ENCODE measurements around the gene ELF2.
A peak's percentile ranks its signal among the peaks of the same experiment; 100 is the strongest.
"Not testable (repeated sequence)": the region's sequence is repeated elsewhere in the genome, so short reads cannot be mapped to it uniquely, and the experiment has no call there.

ELF2 gene

DNA sequence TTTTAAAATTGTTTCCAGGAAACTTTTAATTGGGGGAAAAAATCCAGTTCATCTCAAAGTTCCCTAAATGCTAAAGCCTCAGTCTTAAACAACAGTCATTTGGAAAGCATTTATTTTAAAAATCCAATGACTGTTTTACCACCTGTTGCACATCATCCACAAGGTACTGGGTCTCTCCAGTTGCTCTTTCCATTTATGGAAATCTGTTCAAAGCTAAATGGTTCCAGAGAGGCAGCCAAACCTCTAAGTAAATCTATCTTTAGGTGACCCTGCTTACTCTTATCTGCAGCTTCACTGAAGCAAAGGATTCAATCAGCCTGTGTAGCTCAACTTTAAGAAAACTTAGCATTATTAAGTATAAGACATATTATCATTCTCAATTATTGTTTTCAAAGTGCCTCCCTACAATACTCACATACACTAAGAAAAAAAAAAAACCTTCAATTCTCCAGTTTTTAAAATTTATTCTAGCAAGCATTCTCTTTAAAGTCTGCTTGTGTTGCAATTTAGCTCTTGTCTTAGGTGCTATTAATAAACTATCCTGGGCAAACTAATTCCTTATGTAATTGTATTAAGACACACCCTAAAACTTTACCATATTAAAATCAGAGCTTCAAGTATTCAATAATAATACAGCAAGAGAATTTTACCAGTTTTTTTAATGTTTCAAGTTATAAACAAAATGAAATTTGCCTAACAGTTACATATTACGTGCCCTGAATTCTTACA is 100.8 kb downstream of the ELF2 start:
- DNase-seq, result no peak

DNA sequence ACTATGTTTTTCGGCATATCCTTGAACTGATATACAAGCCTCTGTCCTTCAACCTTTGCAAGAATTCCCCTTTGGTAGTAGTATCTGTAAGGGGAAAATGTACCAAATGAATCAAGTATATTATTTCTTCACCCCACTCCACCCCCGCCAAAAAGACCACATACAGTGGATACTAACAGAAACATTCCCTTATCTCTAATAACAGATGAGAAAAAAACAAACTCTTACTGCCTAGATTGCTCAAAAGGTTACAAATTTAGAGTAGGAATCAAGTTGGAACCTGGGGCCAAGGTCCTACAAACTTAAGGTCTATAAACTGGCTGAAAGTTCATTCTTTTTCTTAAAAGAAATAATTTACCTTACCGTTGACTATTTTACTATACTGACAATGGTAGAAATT is 116.4 kb downstream of the ELF2 start:
- no peak for DNase-seq

DNA sequence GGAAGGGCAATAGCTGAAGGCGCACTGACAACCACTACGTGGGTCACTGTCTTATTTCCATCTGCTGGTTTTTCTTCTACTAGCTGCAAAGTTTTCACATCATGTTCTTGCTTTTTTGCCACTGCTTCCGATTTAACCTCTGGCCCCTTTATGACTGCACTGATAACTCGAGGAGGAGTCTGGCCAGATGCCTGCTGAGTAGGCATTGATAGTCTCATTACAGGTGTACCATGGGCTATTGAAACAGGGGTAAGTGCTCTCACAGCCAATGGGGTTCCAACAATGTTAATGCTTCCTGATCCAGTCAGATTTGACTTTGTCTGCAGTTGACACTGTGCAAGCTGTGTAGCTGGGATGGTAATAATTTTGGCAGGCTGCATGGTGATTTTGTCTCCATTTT is 118.0 kb downstream of the ELF2 start:
- DNase-seq, result not testable (repeated sequence)

DNA sequence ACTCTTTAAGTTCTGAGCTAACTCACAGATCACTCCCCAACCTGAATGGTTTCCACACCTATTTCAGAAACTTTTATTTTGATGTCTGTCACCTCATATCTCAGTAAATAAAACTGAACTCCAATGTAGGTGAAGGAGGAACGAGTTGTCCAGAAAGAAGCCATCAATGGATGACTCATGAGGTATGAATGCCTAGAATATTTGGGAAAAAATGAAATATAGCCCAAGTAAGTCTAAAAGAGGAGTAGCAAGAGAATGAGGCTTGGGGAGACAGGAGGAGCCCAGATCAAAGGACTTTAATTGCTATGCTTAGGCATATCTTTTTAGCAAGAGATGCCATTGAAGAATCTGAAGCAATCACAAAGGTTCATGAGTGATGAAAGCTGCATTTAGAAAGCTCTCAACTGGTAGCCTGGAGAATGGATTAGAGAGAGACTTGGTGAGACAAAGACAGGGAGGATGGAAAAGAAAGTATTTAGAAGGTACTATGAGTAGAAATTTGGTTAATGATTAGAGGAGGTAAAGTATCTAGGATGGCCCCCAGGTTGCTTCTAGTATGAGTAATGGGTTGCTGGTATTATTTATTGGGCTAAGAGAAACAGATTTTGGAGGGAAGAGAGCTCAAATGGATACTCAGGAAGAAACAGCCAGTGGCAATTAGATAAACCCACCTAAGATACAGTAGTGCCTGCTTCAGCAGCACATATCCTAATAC is 122.1 kb downstream of the ELF2 start:
- no peak for DNase-seq

DNA sequence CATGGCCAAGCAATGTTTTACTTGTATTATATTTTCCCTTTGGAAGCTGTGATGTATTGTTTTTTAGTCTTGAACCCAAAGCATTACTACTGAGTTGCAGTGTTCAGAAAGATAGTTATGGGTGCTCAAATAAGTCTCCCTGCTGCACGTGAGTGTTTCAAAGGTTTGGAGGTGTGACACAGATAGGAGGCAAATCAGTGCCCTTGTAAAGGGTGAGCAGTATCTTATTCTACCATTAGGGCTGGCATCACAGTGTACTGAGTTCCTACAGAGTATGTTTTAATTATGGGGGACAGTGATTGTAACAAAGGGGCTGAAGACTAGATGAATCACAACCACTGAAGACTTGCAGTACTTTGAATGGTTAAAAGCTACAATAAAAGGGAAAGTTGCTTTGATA is 123.1 kb downstream of the ELF2 start:
- DNase-seq, result no peak

DNA sequence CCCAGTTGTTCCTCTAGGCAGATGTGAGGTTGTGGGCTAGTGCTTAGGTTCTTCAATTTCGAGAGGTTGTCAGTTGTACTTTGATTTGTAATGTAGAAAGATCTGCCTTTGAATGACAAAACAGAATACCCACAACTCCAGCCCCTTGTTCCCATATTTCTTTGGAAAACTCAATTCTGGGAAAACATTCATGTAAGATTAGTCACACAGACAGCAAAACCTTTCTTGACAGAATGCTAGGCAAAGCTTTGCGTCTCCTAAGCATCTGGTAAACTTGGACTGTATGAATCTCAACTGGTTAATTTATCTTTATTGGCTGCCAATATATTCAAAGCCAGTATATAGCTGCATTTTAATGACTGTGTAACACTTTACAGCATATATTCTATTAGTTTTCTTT is 126.6 kb downstream of the ELF2 start:
- no peak for DNase-seq

DNA sequence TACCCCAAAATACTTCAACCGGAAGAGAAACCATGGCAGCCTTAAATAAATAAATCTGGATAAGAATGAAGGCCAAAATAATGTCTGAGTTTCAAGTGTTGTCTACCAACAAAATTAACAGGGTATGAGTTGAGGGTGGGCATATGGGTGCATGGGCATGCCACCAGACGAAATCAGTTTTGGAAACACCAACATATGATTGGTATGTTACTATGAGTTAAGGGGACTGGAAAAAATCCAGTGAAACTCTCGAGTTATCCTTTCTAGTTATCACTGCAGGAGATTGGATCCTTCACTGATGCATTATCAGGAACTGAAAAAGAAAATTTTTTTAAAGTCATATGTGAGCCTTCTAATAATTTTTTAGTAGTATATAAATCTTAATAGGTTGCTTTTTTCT is 129.0 kb downstream of the ELF2 start:
- no peak for DNase-seq

DNA sequence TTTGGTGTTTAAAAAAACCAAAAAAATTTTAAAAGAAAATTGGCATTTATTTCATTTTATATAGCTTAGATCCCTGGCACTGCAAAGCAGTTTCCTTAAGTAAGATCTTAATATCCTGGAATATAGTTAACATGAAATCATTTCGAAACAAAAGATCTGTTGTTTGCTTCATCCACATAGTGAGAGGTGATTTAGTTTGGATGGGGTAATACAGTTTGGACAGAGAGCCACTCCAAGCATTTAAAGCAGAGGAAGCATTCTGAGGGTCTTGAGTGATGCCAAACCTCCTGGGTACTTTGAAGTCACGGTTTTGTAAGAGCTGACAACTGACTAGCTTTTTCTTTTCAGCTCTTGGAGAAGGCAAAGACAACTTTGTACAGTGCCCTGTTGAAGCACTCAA is 132.7 kb downstream of the ELF2 start:
- DNase-seq, result no peak

DNA sequence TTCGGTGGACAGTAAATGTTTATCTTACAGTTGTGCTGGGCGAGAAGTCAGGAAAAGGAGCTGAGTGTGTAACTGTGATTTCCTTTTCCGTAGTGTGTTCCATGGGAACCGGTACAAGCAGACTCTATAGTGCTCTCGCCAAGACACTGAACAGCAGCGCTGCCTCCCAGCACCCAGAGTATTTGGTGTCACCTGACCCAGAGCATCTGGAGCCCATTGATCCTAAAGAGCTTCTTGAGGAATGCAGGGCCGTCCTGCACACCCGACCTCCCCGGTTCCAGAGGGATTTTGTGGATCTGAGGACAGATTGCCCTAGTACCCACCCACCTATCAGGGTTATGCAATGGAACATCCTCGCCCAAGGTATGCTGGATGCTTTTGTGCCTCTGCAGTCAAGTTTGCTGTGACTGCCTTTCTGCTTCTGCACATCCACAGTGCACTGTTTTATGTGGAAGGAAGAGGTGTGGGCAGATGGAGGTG is 134.0 kb downstream of the ELF2 start:
- no peak for DNase-seq

DNA sequence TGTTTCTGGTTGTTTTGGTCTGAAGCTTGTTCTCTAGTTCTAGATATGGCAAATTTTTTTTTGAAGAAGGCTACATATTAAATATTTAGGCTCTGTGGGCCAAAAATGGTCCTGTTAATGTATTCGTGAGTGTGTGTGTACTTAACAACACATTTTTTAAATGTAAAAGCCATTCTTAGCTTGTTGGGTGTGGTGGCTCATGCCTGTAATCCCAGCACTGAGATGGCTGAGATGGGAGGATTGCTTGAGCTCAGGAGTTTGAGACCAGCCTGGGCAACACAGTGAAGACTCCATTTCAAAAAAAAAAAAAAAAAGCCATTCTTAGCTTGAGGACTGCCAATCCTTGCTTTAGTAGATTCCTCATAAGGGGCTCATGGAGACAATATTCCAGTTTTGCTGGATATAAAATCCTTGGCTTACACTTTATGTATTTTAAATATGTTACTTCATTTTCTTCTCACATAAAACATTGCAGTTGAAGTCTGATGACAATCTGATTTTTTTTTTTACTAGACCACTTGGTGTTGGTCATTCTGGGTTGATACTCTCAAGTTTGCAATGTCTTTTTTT is 138.1 kb downstream of the ELF2 start:
- DNase-seq, result no peak

DNA sequence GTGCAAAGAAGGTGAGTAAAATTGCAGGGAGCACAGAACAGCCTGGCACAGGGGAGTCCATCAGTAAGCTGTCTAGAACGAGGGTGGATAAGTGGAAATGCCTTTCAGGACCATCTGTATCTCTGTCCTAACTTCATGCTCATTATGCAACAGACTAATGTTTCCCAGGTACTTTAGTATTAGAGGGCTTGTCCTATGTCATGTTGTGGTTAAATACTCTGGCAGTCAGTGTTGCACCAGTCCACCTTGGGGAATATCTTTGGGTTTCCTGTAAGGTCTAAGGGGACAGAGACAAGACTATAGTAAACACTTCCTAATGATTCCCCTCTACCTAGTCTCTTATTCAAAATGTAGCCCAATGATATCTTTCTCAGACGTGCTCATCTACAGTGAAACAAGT is 140.1 kb downstream of the ELF2 start:
- DNase-seq, result no peak

DNA sequence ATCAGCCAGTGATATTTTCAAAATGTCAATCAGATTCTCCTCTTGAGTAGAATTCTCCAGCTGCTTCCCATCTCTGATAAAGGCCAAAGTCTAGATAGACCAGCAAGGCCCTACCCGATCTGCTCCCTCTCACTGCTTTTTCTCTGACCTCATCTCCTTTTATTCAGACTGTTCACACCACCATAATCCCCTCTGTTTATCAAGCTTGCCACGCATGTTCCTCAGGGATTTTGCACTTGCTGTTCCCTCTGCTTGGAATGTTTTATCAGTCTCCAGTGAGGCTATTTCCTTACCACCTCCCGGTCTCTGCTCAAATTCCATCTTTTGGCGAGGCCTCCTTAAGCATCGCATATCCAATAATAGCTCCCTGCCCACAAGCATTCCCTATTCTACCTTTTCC is 141.4 kb downstream of the ELF2 start:
- no peak for DNase-seq

DNA sequence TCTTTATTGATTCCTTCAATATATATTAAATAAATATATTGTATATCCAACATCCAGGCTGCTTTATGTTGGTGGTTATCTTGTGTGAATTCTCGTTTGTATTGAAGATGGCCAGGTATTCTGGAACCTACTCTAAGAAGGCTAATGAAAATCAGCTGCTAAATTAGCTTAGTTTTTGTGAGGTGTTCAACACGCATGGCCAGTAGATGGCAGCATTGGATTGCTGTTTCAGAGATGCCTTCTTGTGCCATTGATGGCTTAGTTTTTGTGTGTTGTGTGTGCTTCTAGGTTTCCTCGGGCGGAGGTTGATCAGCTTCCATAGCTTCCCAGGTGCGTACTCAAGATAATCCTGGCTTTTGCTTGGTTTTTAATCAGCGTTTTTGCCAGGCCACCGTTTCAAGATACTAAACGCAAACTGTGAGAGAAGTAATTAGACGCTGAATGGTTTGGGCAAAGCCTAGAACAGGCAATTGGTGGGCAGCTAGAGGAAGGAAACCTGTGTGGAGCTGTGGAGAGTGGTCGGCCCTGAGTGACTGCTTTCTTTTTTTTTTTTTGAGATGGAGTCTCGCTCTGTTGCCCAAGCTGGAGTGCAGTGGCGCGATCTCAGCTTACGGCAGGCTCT is 146.3 kb downstream of the ELF2 start:
- DNase-seq, result peak; percentile 82

DNA sequence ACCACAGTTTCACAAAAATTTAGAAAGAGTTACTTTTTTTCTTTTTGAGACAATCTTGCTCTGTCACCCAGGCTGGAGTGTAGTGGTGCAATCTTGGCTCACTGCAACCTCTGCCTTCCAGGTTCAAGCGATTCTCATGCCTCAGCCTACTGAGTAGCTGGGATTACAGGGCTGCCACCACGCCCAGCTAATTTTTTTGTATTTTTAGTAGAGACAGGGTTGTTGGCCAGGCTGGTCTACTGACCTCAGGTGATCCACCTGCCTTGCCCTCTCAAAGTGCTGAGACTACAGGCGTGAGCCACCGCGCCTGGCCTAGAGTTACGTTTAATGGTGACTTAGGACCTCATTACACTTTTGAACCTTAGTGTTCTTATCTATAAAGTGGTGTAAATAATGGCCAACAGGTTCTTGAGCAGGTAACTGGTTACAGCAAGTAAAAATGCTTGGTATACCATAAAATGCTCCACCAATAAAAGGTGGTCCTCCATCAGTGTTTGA is 147.1 kb downstream of the ELF2 start:
- not testable (repeated sequence) for DNase-seq

DNA sequence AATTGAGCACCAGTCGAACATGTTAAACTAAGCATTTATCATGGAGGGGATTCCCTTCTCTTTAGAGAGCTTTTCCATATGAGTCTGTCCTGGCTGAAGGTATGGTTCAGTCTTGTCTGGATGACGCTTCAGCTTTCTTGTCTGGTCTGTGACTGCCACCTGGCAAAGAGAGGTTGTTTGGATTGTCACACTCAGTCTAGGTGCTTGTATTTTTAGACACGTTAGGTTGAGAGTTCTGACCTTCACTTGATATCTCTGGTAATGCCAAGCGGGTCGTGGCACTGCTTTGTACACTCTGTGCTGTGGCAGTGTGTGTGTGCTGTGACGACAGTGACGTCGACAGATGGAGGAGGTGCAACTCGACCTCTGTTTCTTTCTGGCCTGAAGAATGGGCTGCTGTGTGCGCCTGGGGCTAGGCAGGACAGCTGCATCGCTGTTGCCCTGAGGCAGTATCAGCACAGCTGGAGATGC is 148.8 kb downstream of the ELF2 start:
- no peak for DNase-seq

DNA sequence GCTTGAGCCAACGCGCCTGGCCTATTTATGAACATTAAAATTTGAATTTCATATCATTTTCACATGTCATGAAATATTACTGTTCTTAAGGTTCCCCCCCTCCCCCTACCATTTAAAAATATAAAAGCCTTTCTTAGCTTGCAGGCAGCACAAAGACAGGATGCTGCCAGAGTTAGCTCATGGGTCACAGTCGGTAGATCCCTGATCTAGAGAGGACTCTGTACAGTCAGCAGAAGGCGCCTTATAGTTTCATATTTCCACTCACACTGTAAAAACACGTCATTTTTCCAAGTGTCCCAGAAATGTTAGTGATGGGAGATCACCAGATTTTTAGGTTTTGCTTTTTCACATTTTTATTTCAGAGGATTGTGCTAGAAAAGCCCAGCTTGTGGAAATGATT is 149.2 kb downstream of the ELF2 start:
- no peak for DNase-seq

DNA sequence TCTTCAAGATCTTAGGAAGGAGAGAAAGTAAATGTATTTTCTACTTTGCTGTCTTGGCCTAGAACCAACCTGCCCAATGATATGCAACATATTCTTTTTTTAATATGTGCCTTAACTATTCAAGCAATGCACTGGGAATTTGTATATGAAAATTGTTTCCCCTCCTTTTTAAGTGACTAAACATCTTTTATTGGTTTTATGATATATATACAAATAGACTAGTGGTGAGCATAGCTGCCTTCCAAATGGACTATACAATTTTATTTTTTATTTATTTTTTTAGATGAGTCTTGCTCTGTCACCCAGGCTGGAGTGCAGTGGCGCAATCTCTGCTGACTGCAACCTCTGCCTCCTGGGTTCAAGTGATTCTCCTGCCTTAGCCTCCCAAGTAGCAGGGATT is 151.2 kb downstream of the ELF2 start:
- DNase-seq, result no peak

DNA sequence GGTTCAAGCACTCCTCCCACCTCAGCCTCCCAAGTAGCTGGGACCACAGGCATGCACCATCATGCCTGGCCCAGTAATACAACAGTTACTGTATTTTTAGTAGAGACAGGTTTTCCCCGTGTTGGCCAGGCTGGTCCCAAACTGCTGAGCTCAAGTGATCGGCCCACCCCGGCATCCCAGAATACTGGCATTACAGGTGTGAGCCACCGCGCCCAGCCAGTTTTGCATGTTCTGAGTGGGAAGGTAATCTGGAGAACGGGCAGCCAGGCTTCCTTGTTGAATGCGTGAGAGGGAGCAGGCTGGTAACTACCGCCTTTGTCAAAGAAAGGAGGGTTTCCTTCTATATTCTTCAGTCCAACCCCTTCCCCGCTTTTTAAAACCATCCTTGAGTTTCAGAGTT is 152.3 kb downstream of the ELF2 start:
- DNase-seq, result no peak

DNA sequence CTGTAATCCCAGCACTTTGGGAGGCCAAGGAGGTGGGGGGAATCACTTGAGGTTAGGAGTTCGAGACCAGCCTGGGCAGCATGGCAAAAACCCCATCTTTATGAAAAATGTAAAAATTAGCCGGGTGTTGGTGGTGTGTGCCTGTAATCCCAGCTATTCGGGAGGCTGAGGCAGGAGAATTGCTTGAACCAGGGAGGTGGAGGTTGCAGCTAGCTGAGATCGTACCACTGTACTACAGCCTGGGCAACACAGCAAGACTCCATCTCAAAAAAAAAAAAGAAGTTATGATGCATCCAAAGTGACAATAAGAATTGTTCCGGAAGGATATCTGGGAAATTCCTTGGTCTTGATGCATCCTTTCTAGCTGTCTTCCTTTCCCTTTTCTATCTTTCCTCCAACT is 154.2 kb downstream of the ELF2 start:
- no peak for DNase-seq

DNA sequence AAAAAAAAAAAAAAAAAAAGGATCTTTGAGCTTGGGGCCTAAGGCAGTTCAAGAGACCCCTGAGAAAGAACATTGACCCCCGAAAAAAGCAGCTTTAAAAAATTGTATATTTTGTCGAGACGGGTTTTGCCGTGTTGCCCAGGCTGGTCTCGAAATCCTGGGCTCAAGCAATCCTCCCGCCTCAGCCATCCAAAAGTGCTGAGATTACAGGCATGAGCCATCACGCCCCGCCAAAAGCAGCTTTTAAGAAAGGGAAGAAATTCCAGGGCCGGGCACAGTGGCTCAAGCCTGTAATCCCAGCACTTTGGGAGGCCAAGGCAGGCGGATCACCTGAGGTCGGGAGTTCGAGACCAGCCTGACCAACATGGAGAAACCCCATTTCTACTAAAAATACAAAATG is 155.9 kb downstream of the ELF2 start:
- not testable (repeated sequence) for DNase-seq

DNA sequence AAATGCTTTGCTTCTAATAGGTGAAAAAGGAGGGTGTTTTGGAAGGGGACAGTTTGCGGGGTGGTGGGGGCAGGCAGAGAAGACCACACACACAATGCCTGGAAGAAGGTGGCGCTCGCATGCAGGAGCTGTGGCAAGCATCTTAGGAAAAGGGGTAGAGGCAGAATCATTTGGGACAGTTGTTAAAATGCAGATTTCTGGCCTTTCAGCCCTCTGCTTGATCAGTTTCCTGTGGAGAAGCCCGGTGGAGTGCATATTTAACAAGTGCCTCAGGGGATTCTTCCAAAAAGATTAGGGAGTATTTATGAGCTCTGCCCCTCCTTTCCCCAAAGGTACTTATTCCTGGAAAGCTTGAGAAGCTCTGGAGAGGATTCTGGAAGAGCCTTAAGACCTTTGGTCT is 156.6 kb downstream of the ELF2 start:
- DNase-seq, result no peak

DNA sequence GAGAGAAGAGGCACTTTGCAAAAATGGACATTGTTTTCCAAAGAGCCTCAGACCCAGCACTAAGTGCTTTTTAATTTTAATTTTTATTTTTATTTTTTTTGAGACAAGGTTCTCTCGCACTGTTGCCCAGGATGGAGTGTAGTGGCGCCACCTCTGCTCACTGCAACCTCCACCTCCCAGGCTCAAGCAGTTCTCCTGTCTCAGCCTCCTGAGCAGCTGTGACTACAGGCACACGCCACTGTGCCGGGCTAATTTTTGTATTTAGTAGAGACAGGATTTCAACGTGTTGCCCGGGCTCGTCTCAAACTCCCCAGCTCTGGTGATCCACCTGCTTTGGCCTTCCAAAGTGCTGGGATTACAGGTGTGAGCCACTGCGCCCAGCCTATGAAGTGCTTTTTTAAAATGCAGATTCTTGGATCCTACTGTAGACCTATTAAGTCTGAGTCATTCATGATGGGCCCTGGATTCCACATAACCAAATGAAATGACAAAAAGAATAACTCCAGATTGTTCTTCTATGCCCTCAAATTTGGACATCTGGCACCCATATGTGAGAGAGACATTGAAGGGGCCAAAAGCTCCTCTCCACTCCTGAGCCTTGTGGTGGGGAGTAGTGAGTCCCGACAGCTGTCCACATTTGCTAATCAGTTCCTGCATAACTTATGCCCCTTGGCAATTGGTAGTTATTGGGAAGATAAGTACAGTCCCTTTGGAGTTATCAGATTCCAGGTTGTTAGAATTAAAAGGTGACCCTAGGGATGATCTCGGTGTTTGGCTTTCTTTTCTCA is 157.9 kb downstream of the ELF2 start:
- DNase-seq, result no peak

DNA sequence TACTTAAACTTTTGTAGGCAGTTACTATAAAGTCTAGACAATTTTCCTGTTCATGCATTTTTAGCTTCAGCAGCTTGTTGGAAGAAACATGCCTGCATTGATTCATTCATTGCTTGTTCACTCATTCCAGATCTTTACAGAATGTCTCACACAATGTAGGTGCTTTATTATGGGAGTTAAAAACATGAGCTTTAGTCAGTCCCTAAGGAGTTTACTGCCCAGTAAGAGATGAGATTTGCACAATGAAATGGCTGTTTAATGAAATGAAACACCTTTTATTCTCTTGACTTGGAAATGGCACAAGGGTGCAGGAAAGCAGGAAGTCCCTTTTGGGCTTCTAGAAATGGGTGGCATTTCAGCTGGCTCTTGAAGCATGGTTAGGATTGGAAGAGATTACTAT is 158.5 kb downstream of the ELF2 start:
- DNase-seq, result no peak

Measured in retina (tissue), 1 donor.